Measurements from ENCODE around the gene MST1R. TPM values are rescaled to one million over a fixed set of nuclear protein-coding genes. Genes with fewer than 3 reads are reported as not detected.
"Not testable (repeated sequence)": the region's sequence is repeated elsewhere in the genome, so short reads cannot be mapped to it uniquely, and the experiment has no call there.

The MST1R gene
- total and polyA plus RNA-seq, 2 donors (not counting 3 experiments of a cell fraction or from before 2014, with no cell fraction given), result 0.93 to 2.4 TPM

DNA sequence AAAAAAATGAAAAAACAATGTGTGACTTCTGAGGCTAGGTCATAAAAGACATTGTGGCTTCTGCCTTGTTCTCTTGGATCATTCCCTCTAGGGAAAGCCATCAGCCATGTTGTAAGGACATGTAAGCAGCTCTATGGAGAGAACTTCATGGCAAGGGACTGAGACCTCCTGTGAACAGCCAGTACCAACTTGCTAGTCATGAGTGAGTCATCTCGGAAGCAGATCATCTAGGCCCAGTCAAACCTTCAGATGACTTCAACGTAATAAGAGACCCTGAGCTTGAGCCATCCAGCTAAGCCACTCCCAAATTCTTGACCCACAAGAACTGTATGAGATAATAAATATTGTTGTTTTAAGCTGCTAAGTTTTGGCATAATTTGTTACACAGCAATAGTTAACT, 21.0 kb upstream of the MST1R start:
- ChIA-PET POLR2A (interaction anchor here (1.3 kb wide), 1 partner anchor 15 kb away, joined by 5 read pairs; the partner anchor contains the start of gene RBM6), CTCF (interaction anchor here (0.8 kb wide), 1 partner anchor 19 kb away, joined by 3 read pairs; no protein-coding TSS in a partner anchor)
- Histone ChIP-seq H3K9me3 (replicated peaks; ENCODE audit: control insufficient read depth, insufficient read depth, low read length) (no peaks in the 10 kb centered on the region), H4K20me1 (replicated peaks; ENCODE audit: control insufficient read depth, extremely low read depth, insufficient read depth, low read length) (no peaks in the 10 kb centered on the region), H3K4me1 (ENCODE audit: control insufficient read depth, extremely low read depth, insufficient read depth, low read length) (peaks cover 3% of the 10 kb centered on the region), H3K79me2 (ENCODE audit: control insufficient read depth, insufficient read depth, low read length) (peaks cover 6% of the 10 kb centered on the region), H3K27ac (ENCODE audit: insufficient read depth, low read depth, low read length) (no peak overlapping the region), H3K4me2 (ENCODE audit: insufficient read depth, low read length) (no peak overlapping the region), H3K36me3 (ENCODE audit: control insufficient read depth in 2 of 2, extremely low read depth in 1 of 2, insufficient read depth in 2 of 2, low read length in 2 of 2) (no peaks in the 10 kb centered on the region), H3K9me1 (replicated peaks; ENCODE audit: control insufficient read depth, extremely low read depth, insufficient read depth, low read length) (no peaks in the 10 kb centered on the region), H3K4me3 (replicated peaks in 1 of 3; ENCODE audit: insufficient read depth in 1 of 3, low read depth in 1 of 3, low read length in 3 of 3) (no peak overlapping the region), H3K9ac (replicated peaks; ENCODE audit: extremely low read depth, insufficient read depth, low read length) (no peak overlapping the region), H3K27me3 (ENCODE audit: control insufficient read depth in 2 of 2, insufficient read depth in 2 of 2, low read length in 2 of 2) (no peaks in the 10 kb centered on the region), H2AFZ (ENCODE audit: low read depth, low read length) (no peak overlapping the region)
- DNase-seq (ENCODE audit: low read depth, low spot score) (peak; percentile 23), FAIRE-seq (peak; percentile 82)
- TF ChIP-seq FOS (IDR thresholded peaks at IDR 0.05; ENCODE audit: borderline replicate concordance, insufficient read depth, low read length) (peak; percentile 69), GATA2 (IDR thresholded peaks at IDR 0.05; ENCODE audit: insufficient read depth, insufficient read length, low read depth, low read length) (no peak), JUN (IDR thresholded peaks at IDR 0.05; ENCODE audit: borderline replicate concordance, insufficient read depth, insufficient read length, low read depth) (peak; percentile 46)
- no TSS peak for BruUV-seq (replicated peaks)
- intact Hi-C loops (cut with micrococcal nuclease), result no loop called here
- dilution Hi-C loops (cut with MboI; ENCODE audit: extremely low pct_ligation_motif_present, low sequenced_read_pairs), result no loop called here

DNA sequence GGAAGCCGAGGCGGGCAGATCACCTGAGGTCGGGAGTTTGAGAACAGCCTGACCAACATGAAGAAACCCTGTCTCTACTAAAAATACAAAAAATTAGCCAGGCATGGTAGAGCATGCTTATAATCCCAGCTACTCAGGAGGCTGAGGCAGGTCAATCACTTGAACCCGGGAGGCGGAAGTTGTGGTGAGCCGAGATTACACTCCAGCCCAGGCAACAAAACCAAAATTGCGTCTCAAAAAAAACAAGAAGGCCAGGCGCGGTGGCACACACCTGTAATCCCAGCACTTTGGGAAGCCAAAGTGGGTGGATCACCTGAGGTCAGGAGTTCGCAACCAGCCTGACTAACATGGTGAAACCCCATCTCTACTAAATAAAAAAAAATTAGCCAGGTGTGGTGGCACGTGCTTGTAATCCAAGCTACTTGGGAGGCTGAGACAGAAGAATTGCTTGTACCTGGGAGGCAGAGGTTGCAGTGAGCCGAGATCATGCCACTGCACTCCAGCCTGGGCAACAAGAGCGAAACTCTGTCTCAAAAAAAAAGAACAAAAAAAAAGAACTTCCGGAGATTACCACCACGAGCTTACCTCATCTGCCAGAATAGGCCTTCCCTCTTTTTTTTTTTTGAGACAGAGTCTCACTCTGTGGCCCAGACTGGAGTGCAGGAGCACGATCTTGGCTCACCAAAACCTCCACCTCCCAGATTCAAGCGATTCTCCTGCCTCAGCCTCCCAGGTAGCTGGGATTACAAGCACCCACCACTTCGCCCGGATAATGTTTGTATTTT, 14.3 kb upstream of the MST1R start:
- POLR2A ChIA-PET; H3K4me2 ChIP-seq (ENCODE audit: insufficient read depth, low read length); H3K9ac ChIP-seq (replicated peaks; ENCODE audit: extremely low read depth, insufficient read depth, low read length); BruUV-seq (replicated peaks); H3K27me3 ChIP-seq (ENCODE audit: control insufficient read depth in 2 of 2, insufficient read depth in 2 of 2, low read length in 2 of 2); H3K9me3 ChIP-seq (replicated peaks; ENCODE audit: control insufficient read depth, insufficient read depth, low read length); H2AFZ ChIP-seq (ENCODE audit: low read depth, low read length); H3K36me3 ChIP-seq (ENCODE audit: control insufficient read depth in 2 of 2, extremely low read depth in 1 of 2, insufficient read depth in 2 of 2, low read length in 2 of 2); DNase-seq (ENCODE audit: low read depth, low spot score); H3K79me2 ChIP-seq (ENCODE audit: control insufficient read depth, insufficient read depth, low read length); H3K9me1 ChIP-seq (replicated peaks; ENCODE audit: control insufficient read depth, extremely low read depth, insufficient read depth, low read length); dilution Hi-C loops (cut with MboI; ENCODE audit: extremely low pct_ligation_motif_present, low sequenced_read_pairs); H4K20me1 ChIP-seq (replicated peaks; ENCODE audit: control insufficient read depth, extremely low read depth, insufficient read depth, low read length); FAIRE-seq; H3K27ac ChIP-seq (ENCODE audit: insufficient read depth, low read depth, low read length); H3K4me3 ChIP-seq (replicated peaks in 1 of 3; ENCODE audit: insufficient read depth in 1 of 3, low read depth in 1 of 3, low read length in 3 of 3); H3K4me1 ChIP-seq (ENCODE audit: control insufficient read depth, extremely low read depth, insufficient read depth, low read length); intact Hi-C loops (cut with micrococcal nuclease): not testable (repeated sequence)
- CTCF ChIA-PET, result interaction anchor here (1.1 to 1.2 kb wide), 2 partner anchors 10 to 22 kb away, joined by 3 read pairs; partner anchors contain the start of gene RBM6
